ENCODE data around the gene CST11. TPM values are rescaled to one million over a fixed set of nuclear protein-coding genes. Genes with fewer than 3 reads are reported as not detected.

Gene CST11
- total and polyA plus RNA-seq, 4 donors = not detected

DNA sequence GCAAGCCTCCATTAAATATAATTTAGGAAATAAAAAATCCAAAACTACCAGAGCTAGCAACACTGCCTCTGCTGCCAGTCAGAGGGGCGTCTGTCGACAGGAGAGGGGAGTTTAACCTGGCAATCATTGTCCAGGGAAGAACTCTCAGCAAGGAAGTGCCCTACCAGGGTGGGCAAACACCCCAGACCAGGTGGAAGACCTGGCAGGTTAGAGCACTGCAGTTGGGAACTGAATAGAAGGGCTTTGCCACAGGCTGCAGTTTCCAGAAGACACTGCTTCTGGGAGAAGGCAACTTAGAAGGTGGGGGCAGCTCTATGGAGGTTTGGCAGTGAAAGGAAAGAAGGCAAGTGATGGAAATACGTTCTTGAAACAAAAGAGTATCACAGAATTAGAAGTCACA, 42.9 kb downstream of the CST11 start (continued):
- TF ChIP-seq, protein P1, sequence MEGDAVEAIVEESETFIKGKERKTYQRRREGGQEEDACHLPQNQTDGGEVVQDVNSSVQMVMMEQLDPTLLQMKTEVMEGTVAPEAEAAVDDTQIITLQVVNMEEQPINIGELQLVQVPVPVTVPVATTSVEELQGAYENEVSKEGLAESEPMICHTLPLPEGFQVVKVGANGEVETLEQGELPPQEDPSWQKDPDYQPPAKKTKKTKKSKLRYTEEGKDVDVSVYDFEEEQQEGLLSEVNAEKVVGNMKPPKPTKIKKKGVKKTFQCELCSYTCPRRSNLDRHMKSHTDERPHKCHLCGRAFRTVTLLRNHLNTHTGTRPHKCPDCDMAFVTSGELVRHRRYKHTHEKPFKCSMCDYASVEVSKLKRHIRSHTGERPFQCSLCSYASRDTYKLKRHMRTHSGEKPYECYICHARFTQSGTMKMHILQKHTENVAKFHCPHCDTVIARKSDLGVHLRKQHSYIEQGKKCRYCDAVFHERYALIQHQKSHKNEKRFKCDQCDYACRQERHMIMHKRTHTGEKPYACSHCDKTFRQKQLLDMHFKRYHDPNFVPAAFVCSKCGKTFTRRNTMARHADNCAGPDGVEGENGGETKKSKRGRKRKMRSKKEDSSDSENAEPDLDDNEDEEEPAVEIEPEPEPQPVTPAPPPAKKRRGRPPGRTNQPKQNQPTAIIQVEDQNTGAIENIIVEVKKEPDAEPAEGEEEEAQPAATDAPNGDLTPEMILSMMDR (IDR thresholded peaks at IDR 0.05; ENCODE audit: low read depth, low read length, missing input control) = no peak
- no peak for TF ChIP-seq FOXA1 (IDR thresholded peaks at IDR 0.05)
- TF ChIP-seq RAD21 (IDR thresholded peaks at IDR 0.05) = no peak
- no peak for TF ChIP-seq FOXA2 (IDR thresholded peaks at IDR 0.05)
- TF ChIP-seq NR2F2 (IDR thresholded peaks at IDR 0.05) = no peak
- TF ChIP-seq JUND (IDR thresholded peaks at IDR 0.05) = no peak

DNA sequence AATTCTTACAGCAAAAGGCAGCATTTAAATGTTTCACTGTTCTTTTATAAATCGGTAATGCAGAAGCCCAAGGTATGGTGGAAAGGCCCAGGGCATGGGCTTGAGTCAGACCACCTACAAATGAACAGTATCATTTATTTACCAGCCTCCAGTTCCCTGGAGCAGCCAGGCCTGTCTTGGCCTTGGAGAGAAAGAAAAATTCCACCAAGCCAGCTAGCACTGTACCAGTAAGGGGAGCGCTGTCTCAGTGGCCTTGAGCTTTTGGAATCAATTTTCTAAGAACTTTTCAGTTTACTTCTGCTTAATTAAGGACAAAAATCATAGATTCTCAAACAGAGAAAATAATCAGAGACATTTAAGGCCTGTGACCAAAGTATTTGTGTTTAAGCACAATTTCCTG, 43.7 kb downstream of the CST11 start:
- no peaks in the 10 kb centered on the region for H3K27me3 ChIP-seq (ENCODE audit: control insufficient read depth in 4 of 4, insufficient read depth in 4 of 4, low read length in 3 of 4)
- peaks cover 3 to 13% (median 9%) of the 10 kb centered on the region in 4 donors for H3K4me1 ChIP-seq (ENCODE audit: control insufficient read depth in 4 of 4, insufficient read depth in 4 of 4, low read length in 3 of 4)
- no peak overlapping the region for H3K4me3 ChIP-seq (ENCODE audit: low read depth in 1 of 3, low read length in 3 of 3)
- 97% methylated on average over 2 of the region's 2 CpGs for WGBS
- H3K9me3 ChIP-seq (ENCODE audit: control insufficient read depth in 4 of 4, low read length in 3 of 4) = no peaks in the 10 kb centered on the region
- no peak overlapping the region for H3K9ac ChIP-seq (ENCODE audit: low read depth in 1 of 2, low read length in 2 of 2)
- no peak overlapping the region for H3K27ac ChIP-seq (ENCODE audit: low read depth in 1 of 2, low read length in 2 of 2)
- DNase-seq (ENCODE audit: low spot score) = no peak
- H3K36me3 ChIP-seq (ENCODE audit: control insufficient read depth in 4 of 4, insufficient read depth in 3 of 4, low read depth in 1 of 4, low read length in 3 of 4) = no peaks in the 10 kb centered on the region
- TF ChIP-seq HNF4G (IDR thresholded peaks at IDR 0.05) = no peak
- TF ChIP-seq SP1 (IDR thresholded peaks at IDR 0.05) = no peak
- no peak for TF ChIP-seq JUND (IDR thresholded peaks at IDR 0.05)
- TF ChIP-seq, protein P2, sequence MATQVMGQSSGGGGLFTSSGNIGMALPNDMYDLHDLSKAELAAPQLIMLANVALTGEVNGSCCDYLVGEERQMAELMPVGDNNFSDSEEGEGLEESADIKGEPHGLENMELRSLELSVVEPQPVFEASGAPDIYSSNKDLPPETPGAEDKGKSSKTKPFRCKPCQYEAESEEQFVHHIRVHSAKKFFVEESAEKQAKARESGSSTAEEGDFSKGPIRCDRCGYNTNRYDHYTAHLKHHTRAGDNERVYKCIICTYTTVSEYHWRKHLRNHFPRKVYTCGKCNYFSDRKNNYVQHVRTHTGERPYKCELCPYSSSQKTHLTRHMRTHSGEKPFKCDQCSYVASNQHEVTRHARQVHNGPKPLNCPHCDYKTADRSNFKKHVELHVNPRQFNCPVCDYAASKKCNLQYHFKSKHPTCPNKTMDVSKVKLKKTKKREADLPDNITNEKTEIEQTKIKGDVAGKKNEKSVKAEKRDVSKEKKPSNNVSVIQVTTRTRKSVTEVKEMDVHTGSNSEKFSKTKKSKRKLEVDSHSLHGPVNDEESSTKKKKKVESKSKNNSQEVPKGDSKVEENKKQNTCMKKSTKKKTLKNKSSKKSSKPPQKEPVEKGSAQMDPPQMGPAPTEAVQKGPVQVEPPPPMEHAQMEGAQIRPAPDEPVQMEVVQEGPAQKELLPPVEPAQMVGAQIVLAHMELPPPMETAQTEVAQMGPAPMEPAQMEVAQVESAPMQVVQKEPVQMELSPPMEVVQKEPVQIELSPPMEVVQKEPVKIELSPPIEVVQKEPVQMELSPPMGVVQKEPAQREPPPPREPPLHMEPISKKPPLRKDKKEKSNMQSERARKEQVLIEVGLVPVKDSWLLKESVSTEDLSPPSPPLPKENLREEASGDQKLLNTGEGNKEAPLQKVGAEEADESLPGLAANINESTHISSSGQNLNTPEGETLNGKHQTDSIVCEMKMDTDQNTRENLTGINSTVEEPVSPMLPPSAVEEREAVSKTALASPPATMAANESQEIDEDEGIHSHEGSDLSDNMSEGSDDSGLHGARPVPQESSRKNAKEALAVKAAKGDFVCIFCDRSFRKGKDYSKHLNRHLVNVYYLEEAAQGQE (IDR thresholded peaks at IDR 0.05) = no peak
- no peak for TF ChIP-seq YY1 (IDR thresholded peaks at IDR 0.05)
- TF ChIP-seq, protein P3, sequence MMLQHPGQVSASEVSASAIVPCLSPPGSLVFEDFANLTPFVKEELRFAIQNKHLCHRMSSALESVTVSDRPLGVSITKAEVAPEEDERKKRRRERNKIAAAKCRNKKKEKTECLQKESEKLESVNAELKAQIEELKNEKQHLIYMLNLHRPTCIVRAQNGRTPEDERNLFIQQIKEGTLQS (IDR thresholded peaks at IDR 0.05) = no peak
- TF ChIP-seq, protein P4, sequence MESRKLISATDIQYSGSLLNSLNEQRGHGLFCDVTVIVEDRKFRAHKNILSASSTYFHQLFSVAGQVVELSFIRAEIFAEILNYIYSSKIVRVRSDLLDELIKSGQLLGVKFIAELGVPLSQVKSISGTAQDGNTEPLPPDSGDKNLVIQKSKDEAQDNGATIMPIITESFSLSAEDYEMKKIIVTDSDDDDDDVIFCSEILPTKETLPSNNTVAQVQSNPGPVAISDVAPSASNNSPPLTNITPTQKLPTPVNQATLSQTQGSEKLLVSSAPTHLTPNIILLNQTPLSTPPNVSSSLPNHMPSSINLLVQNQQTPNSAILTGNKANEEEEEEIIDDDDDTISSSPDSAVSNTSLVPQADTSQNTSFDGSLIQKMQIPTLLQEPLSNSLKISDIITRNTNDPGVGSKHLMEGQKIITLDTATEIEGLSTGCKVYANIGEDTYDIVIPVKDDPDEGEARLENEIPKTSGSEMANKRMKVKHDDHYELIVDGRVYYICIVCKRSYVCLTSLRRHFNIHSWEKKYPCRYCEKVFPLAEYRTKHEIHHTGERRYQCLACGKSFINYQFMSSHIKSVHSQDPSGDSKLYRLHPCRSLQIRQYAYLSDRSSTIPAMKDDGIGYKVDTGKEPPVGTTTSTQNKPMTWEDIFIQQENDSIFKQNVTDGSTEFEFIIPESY (IDR thresholded peaks at IDR 0.05) = no peak
- TF ChIP-seq FOXA1 (IDR thresholded peaks at IDR 0.05) = no peak
- no peak for TF ChIP-seq NR2F2 (IDR thresholded peaks at IDR 0.05)
- TF ChIP-seq, protein P5, sequence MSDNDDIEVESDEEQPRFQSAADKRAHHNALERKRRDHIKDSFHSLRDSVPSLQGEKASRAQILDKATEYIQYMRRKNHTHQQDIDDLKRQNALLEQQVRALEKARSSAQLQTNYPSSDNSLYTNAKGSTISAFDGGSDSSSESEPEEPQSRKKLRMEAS (IDR thresholded peaks at IDR 0.05) = no peak
- TF ChIP-seq EGR1 (IDR thresholded peaks at IDR 0.05; ENCODE audit: low read depth in 2 of 2) = no peak
- TF ChIP-seq, protein P1 (IDR thresholded peaks at IDR 0.05; ENCODE audit: low read depth, low read length, missing input control) = no peak
- no peak for TF ChIP-seq RXRA (IDR thresholded peaks at IDR 0.05)
